Mammary epithelial cell (primary cell): Measurements from ENCODE around the gene PLPPR1.

Source experiments
- EZH2 ChIP-seq: IDR thresholded peaks from 2 replicates; pipeline ENCODE4 v1.6.1; 2012; ENCODE audit warnings: low read length, inconsistent platforms, borderline replicate concordance
- TF ChIP-seq, protein P1 (sequence below), 2 donors: IDR thresholded peaks in 1 of 2; conservative IDR thresholded peaks in 1 of 2; 2 replicates each; pipeline ENCODE4 v1.5.1; 2011 to 2012; ENCODE audit warnings: inconsistent platforms in 2 of 2, low read length in 2 of 2, mild to moderate bottlenecking in 2 of 2, control low read depth in 1 of 2, low read depth in 1 of 2; ENCODE audit not compliant: insufficient read depth in 1 of 2; ENCODE audit errors: extremely low read depth in 1 of 2

DNA sequence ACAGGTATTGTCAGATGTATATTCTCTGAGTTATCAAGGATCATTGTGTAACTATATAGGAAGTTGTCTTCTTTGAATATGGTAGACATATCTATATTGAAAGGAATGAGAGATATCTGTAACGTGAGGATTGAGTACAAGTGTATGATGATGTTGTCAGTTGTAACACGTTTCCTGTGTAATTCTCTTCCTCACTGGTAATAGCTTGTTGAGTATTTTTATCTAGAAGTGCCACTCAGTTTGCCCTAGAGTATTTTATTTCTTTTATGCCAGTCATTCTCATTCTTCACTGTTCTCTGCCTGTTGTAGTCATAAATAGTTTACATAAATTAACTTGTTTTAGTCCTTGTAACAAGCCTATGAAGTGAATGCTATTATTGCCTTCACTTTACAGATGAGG is 184.1 kb downstream of the PLPPR1 start:
- TF ChIP-seq, protein P1, sequence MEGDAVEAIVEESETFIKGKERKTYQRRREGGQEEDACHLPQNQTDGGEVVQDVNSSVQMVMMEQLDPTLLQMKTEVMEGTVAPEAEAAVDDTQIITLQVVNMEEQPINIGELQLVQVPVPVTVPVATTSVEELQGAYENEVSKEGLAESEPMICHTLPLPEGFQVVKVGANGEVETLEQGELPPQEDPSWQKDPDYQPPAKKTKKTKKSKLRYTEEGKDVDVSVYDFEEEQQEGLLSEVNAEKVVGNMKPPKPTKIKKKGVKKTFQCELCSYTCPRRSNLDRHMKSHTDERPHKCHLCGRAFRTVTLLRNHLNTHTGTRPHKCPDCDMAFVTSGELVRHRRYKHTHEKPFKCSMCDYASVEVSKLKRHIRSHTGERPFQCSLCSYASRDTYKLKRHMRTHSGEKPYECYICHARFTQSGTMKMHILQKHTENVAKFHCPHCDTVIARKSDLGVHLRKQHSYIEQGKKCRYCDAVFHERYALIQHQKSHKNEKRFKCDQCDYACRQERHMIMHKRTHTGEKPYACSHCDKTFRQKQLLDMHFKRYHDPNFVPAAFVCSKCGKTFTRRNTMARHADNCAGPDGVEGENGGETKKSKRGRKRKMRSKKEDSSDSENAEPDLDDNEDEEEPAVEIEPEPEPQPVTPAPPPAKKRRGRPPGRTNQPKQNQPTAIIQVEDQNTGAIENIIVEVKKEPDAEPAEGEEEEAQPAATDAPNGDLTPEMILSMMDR (conservative IDR thresholded peaks at IDR 0.05 in 1 of 2, IDR thresholded peaks at IDR 0.05 in 1 of 2; ENCODE audit: extremely low read depth in 1 of 2, insufficient read depth in 1 of 2, low read depth in 1 of 2, low read length in 2 of 2), result no peak
- no peak for TF ChIP-seq EZH2
